Measurements from ENCODE around the gene HDAC4.

- TF ChIP-seq ZBTB21 (CRISPR knock-in tag; IDR thresholded peaks at IDR 0.05; ENCODE audit: borderline replicate concordance) (no peak), PREB (CRISPR knock-in tag; IDR thresholded peaks at IDR 0.05; ENCODE audit: borderline replicate concordance) (no peak), SP1 (CRISPR knock-in tag; conservative IDR thresholded peaks at IDR 0.05) (no peak), CTCF (IDR thresholded peaks at IDR 0.05) (no peak)
Observed at GRCh38 chr2:239106966-239107365, 293.9 kb downstream of the HDAC4 start.

Data from WTC11 (cell line).